Measurements from ENCODE around the gene FGD5.
"Not testable (repeated sequence)": the region's sequence is repeated elsewhere in the genome, so short reads cannot be mapped to it uniquely, and the experiment has no call there.

FGD5 gene

DNA sequence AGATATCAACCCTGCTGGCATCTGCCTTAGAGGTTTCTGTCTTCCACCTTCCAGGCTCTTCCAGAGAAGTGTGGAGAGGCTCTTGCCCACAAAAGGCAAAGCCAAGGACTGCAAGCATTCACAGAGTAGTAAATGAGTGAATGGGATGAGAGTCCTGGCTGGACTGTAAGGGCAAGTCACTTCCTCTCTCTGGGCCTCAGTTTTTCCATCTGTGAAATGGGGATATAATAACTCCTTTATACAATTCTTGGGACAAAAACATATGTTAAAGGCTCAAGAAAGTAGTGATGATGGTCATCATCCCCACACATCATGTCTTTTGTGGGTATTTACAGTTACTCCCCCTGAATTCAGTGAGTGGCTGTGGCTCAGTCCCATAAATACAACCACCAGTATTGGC lies 10.7 kb upstream of the FGD5 start:
- no peak overlapping the region for H3K27ac ChIP-seq
- no peak for TF ChIP-seq CTCF (IDR thresholded peaks at IDR 0.05)
- TF ChIP-seq ZFX (IDR thresholded peaks at IDR 0.05; ENCODE audit: borderline replicate concordance): no peak

GRCh38 chr3:14808502-14809266 lies 10.1 kb upstream of the FGD5 start:
- H3K27ac ChIP-seq: no peak overlapping the region

DNA sequence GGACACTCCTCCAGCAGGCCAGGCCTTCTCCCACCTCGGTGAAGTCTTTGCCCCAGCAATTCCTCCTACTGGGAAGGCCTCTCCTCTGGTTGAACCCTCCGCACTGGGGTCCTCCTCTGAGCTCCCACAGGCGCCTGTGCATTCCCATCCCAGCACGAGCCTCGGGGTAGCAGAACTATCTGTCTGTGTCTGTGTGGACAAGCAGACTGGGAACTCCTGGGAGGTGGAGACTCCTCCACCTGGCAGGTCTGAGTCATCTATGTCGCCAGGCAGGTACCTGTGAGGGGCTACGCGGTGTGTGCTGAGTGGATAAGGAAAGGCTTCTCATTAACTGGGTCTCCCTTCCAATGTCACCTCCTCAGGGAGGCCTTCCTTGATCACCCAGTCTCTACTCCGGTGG lies 9.2 kb upstream of the FGD5 start:
- H3K27ac ChIP-seq: not testable (repeated sequence)

More at GRCh38 chr3:14808502-14809266, 10.1 kb upstream of the FGD5 start:
- TF ChIP-seq ZFX (IDR thresholded peaks at IDR 0.05; ENCODE audit: borderline replicate concordance) (no peak), CTCF (IDR thresholded peaks at IDR 0.05) (no peak)

DNA sequence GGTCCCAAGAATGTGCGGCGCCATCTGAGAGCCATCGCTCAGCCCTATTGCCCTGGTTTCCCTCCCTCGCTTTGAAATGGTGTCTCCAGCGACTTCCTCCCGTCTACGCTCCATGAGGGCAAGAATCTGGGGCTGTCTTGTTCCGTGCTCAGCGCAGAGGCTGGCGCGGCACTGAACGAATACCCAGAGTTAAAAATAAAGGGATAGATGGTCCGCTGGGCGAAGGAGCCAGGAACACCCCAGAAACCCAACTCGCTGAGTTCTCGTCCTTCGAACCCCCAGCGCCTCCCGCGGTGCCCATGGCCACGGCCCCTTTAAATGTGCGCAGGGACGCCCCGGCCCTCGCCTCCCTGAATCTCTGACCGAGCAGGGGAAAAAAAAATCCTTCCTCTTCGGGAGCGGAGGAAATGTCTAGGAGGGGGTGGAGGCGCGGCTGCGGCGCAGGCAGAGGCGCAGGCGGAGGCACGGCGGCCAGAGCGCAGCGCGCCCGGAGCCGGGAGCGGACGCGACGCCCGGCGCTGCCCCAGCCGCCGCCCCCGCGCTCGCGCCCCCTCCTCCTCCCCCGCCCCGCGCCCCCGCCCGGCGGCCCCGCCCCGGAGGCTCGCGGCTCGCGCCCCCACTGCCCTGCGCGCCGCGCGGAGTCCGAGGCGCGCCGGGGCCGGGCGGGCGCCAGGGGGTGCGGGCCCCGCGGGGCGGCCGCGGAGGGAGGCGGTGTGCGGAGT lies 8.5 kb upstream of the FGD5 start:
- TF ChIP-seq CTCF (IDR thresholded peaks at IDR 0.05): no peak
- no peak for TF ChIP-seq ZFX (IDR thresholded peaks at IDR 0.05; ENCODE audit: borderline replicate concordance)
- no peak overlapping the region for H3K27ac ChIP-seq

DNA sequence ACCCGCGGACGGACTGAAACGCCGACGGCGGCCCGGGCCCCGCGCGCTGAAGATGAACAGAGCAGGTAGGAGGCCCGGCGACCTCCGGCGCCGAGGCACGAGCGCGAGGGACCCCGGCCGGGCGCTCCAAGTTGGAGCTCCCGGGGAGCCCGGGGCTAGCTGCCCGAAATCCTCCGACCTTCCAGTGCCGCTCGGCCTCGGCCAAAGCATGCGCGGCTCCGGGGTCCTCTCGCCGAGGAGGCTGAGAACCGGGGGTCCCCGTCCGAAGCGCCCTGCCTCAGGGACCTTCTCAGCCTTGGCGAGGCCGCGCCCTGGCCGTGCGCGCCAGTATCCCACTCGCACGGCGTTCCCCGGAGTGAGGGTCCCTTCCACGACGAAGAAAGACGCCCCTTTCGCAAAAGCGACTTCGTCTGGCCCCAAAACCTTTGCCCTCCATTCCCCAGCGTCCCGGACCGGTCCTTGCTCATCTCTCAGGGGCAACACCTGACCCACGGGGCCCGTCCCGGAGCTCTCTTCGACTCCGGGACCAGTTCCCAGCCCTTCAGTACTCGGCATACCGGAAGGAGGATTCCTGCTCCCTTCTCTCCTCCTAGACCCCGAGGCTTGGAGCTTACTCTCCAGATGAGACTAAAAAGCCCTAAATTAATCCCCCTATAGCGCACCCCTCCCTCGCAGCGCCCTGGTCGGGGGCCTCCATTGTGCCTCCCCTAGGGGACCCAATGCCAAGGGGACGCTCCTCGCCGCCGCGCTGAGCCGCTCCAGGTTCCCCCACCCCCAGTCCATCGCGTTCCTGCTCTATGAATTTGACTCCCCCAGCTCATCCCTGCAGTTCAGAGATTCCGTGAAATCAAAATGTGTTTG lies 7.7 kb upstream of the FGD5 start:
- TF ChIP-seq CTCF (IDR thresholded peaks at IDR 0.05) (no peak), ZFX (IDR thresholded peaks at IDR 0.05; ENCODE audit: borderline replicate concordance) (no peak)
- no peak overlapping the region for H3K27ac ChIP-seq

- no peak overlapping the region for H3K27ac ChIP-seq
- TF ChIP-seq ZFX (IDR thresholded peaks at IDR 0.05; ENCODE audit: borderline replicate concordance) (no peak), CTCF (IDR thresholded peaks at IDR 0.05) (no peak)
Observed at GRCh38 chr3:14811684-14812083, 7.1 kb upstream of the FGD5 start.

DNA sequence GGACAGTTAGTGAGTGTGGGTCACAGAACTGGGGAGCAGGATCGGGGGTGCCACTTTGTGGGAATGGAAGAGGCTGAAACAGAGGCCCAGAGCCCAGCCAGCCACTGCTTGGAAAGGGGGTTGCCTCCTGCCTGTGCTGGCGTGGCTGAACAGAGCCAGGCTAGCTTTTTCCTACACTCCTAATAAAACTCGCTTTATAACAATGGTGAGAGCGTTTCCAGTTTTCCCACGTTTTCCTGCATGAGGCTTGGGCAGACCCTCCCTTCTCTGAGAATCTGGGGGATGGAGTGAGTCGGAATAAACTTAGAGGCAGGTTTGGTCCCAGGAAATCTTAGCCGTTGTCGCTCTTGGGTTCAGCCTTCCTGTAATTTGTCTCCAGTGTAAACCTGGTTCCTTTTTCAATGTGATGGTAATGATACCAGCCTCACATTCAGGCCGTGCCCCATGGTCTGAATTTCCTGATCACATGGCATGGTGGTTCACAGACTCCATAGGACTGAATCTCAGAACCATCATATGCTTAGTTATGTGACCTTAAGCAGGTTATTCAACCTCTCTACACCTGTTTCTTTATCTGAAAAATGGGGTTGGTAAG lies 6.5 kb upstream of the FGD5 start:
- TF ChIP-seq CTCF (IDR thresholded peaks at IDR 0.05) (no peak), ZFX (IDR thresholded peaks at IDR 0.05; ENCODE audit: borderline replicate concordance) (no peak)
- H3K27ac ChIP-seq: no peak overlapping the region
